ENCODE measurements around the gene PRPH.

DNA sequence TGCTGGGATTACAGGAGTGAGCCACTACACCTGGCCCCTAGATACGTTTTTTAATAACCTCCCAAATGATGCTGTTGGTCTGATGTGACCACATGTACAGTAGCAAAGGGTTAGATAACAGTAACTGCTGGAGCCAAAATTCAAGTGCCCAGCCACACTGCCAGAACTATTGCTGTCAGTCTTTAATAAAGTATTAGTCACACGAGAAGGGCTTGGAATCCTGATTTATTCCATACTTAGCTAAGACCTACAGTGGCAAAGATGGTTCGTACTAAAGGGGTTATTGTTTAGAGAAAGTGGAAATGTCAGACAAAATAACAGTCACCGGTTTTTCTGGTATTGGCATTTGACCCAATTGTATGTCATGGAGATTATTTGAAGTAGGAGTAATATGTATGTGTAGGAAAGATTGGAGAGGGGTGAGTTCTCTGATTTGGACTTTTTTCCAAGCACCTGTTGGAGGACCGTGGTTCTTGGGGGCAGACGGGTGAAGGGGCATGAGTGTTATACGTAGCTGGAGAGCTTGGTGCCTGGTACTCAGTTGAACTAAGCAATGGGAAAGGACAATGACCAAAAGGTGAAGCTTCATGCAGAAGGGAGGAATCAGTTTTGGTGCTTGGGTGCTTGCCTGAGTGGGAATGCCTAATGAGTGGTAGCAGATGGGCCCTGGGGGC, 20.4 kb upstream of the PRPH start:
- no peak for TF ChIP-seq TOX (CRISPR knock-in tag; IDR thresholded peaks at IDR 0.05; ENCODE audit: borderline replicate concordance)
- TF ChIP-seq, protein P1, sequence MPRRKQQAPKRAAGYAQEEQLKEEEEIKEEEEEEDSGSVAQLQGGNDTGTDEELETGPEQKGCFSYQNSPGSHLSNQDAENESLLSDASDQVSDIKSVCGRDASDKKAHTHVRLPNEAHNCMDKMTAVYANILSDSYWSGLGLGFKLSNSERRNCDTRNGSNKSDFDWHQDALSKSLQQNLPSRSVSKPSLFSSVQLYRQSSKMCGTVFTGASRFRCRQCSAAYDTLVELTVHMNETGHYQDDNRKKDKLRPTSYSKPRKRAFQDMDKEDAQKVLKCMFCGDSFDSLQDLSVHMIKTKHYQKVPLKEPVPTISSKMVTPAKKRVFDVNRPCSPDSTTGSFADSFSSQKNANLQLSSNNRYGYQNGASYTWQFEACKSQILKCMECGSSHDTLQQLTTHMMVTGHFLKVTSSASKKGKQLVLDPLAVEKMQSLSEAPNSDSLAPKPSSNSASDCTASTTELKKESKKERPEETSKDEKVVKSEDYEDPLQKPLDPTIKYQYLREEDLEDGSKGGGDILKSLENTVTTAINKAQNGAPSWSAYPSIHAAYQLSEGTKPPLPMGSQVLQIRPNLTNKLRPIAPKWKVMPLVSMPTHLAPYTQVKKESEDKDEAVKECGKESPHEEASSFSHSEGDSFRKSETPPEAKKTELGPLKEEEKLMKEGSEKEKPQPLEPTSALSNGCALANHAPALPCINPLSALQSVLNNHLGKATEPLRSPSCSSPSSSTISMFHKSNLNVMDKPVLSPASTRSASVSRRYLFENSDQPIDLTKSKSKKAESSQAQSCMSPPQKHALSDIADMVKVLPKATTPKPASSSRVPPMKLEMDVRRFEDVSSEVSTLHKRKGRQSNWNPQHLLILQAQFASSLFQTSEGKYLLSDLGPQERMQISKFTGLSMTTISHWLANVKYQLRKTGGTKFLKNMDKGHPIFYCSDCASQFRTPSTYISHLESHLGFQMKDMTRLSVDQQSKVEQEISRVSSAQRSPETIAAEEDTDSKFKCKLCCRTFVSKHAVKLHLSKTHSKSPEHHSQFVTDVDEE (CRISPR knock-in tag; IDR thresholded peaks at IDR 0.05): no peak
- no peak for TF ChIP-seq ISL1 (CRISPR knock-in tag; IDR thresholded peaks at IDR 0.05)
- no peak for TF ChIP-seq BACH2 (CRISPR knock-in tag; IDR thresholded peaks at IDR 0.05; ENCODE audit: borderline replicate concordance)
- TF ChIP-seq, protein P2, sequence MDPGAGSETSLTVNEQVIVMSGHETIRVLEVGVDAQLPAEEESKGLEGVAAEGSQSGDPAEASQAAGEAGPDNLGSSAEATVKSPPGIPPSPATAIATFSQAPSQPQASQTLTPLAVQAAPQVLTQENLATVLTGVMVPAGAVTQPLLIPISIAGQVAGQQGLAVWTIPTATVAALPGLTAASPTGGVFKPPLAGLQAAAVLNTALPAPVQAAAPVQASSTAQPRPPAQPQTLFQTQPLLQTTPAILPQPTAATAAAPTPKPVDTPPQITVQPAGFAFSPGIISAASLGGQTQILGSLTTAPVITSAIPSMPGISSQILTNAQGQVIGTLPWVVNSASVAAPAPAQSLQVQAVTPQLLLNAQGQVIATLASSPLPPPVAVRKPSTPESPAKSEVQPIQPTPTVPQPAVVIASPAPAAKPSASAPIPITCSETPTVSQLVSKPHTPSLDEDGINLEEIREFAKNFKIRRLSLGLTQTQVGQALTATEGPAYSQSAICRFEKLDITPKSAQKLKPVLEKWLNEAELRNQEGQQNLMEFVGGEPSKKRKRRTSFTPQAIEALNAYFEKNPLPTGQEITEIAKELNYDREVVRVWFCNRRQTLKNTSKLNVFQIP (CRISPR knock-in tag; IDR thresholded peaks at IDR 0.05; ENCODE audit: borderline replicate concordance, low read depth): no peak
- TF ChIP-seq, protein P3, sequence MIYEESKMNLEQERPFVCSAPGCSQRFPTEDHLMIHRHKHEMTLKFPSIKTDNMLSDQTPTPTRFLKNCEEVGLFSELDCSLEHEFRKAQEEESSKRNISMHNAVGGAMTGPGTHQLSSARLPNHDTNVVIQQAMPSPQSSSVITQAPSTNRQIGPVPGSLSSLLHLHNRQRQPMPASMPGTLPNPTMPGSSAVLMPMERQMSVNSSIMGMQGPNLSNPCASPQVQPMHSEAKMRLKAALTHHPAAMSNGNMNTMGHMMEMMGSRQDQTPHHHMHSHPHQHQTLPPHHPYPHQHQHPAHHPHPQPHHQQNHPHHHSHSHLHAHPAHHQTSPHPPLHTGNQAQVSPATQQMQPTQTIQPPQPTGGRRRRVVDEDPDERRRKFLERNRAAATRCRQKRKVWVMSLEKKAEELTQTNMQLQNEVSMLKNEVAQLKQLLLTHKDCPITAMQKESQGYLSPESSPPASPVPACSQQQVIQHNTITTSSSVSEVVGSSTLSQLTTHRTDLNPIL (CRISPR knock-in tag; IDR thresholded peaks at IDR 0.05; ENCODE audit: low read depth): no peak
- TF ChIP-seq GLIS3 (CRISPR knock-in tag; IDR thresholded peaks at IDR 0.05): no peak
- no peak for TF ChIP-seq TCF4 (CRISPR knock-in tag; IDR thresholded peaks at IDR 0.05; ENCODE audit: borderline replicate concordance)
- no peak for TF ChIP-seq CSRNP3 (CRISPR knock-in tag; IDR thresholded peaks at IDR 0.05)
- TF ChIP-seq RARB (CRISPR knock-in tag; IDR thresholded peaks at IDR 0.05): no peak
- TF ChIP-seq ZFP3 (CRISPR knock-in tag; IDR thresholded peaks at IDR 0.05): no peak
- TF ChIP-seq SNAI2 (CRISPR knock-in tag; IDR thresholded peaks at IDR 0.05): no peak
- no peak for TF ChIP-seq PATZ1 (CRISPR knock-in tag; IDR thresholded peaks at IDR 0.05; ENCODE audit: borderline replicate concordance)
